Transverse colon (tissue), 4 donors: ENCODE measurements around the gene SP110.

Experiments
- EP300 ChIP-seq: sonication (generic); formaldehyde crosslinking; IDR thresholded peaks from one replicate; pipeline ENCODE4 v1.6.1; 2017; ENCODE audit warnings: antibody characterized with exemption, low read depth
- POLR2A ChIP-seq: fragments of 450-650 bp; IDR thresholded peaks from one replicate; pipeline ENCODE4 v1.6.1; 2016; ENCODE audit warnings: antibody characterized with exemption, mild to moderate bottlenecking, moderate library complexity
- POLR2AphosphoS5 ChIP-seq, 3 donors: sonication (generic); formaldehyde crosslinking; IDR thresholded peaks; one replicate each; pipeline ENCODE4 v1.6.1; 2016; ENCODE audit warnings: antibody characterized with exemption in 3 of 3
- TF ChIP-seq, protein P1 (sequence below), 5 experiments: fragments of 200-600 bp in 3 of 5; fragments of 450-650 bp in 2 of 5; sonication (generic) in 3 of 5; IDR thresholded peaks; 1 replicate in 2 of 5; 2 replicates in 3 of 5; pipeline ENCODE4 v1.5.1; 2016 to 2017; ENCODE audit warnings: antibody characterized with exemption in 5 of 5, inconsistent platforms in 3 of 5, mild to moderate bottlenecking in 2 of 5, moderate library complexity in 1 of 5

DNA sequence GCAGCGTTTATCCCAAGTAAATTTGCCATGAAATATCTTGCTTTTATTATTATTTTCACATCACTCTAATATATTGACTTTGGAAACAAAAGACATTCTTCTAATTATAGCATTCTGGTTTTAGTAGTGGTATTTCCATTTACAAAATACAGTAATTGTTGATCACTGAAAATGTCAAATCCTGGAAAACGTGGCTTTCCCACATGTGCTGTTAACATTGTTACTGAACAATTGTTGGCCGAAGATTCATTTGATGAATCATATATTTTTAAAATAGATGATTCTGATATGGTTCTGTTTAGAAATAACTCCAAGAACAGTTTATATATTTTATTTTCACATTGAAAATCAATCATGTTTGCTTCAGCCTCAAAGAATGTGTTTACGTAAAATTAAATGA is 38.7 kb upstream of the SP110 start:
- TF ChIP-seq, protein P1, sequence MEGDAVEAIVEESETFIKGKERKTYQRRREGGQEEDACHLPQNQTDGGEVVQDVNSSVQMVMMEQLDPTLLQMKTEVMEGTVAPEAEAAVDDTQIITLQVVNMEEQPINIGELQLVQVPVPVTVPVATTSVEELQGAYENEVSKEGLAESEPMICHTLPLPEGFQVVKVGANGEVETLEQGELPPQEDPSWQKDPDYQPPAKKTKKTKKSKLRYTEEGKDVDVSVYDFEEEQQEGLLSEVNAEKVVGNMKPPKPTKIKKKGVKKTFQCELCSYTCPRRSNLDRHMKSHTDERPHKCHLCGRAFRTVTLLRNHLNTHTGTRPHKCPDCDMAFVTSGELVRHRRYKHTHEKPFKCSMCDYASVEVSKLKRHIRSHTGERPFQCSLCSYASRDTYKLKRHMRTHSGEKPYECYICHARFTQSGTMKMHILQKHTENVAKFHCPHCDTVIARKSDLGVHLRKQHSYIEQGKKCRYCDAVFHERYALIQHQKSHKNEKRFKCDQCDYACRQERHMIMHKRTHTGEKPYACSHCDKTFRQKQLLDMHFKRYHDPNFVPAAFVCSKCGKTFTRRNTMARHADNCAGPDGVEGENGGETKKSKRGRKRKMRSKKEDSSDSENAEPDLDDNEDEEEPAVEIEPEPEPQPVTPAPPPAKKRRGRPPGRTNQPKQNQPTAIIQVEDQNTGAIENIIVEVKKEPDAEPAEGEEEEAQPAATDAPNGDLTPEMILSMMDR (IDR thresholded peaks at IDR 0.05) = no peak
- no peak for TF ChIP-seq POLR2AphosphoS5 (IDR thresholded peaks at IDR 0.05)
- no peak for TF ChIP-seq POLR2A
- TF ChIP-seq EP300 = no peak
